B cell (primary cell): ENCODE results near the gene INSC. TPM values are rescaled to one million over a fixed set of nuclear protein-coding genes. Genes with fewer than 3 reads are reported as not detected.

Experiments used
- ATAC-seq: fragments of 200-7000 bp; cut with Tn5 transposase; one replicate; pipeline ENCODE4 v1.10.0; 2021; ENCODE audit warnings: low read depth, mild to moderate bottlenecking, moderate number of reproducible peaks, moderate library complexity
- CTCF ChIA-PET: fragments of 350-600 bp; sonication (Branson Sonifier 250); formaldehyde crosslinking; loops from one replicate; lab custom pipeline; 2021; ENCODE audit warnings: antibody characterized with exemption, inconsistent platforms; lab: Charles Lee
- POLR2A ChIA-PET: fragments of 350-600 bp; sonication (Branson Sonifier 250); formaldehyde crosslinking; loops from one replicate; lab custom pipeline; 2021; ENCODE audit warnings: antibody characterized with exemption; lab: Charles Lee
- DNase-seq: peaks from one replicate; pipeline ENCODE4 v3.0.0; 2013
- H2AFZ ChIP-seq: 2 replicates; pipeline ENCODE4 v1.6.1; 2012; ENCODE audit warnings: mild to moderate bottlenecking, low read depth, low read length; ENCODE audit not compliant: insufficient read depth, poor library complexity, severe bottlenecking
- H3K27ac ChIP-seq, 2 donors: 1 replicate in 1 of 2; 2 replicates in 1 of 2; pipeline ENCODE4 v1.5.1; 2012 to 2013; ENCODE audit warnings: low read length in 2 of 2, mild to moderate bottlenecking in 2 of 2, moderate library complexity in 1 of 2
- H3K27me3 ChIP-seq, 4 experiments: fragments of 200-600 bp in 1 of 4; sonication (generic) in 1 of 4; replicated peaks in 1 of 4; 1 replicate in 2 of 4; 2 replicates in 2 of 4; pipeline versions ENCODE4 v1.6.1 to v1.7.0; 2013 to 2016; ENCODE audit warnings: low read length in 3 of 4, mild to moderate bottlenecking in 2 of 4, mixed read lengths in 1 of 4, moderate library complexity in 1 of 4; ENCODE audit not compliant: insufficient read depth in 4 of 4, control insufficient read depth in 3 of 4; ENCODE audit errors: control extremely low read depth in 1 of 4
- H3K36me3 ChIP-seq, 2 experiments: replicated peaks in 1 of 2; 1 replicate in 1 of 2; 2 replicates in 1 of 2; pipeline versions ENCODE4 v1.6.1 to v1.7.1; 2013; ENCODE audit warnings: low read length in 1 of 2; ENCODE audit not compliant: insufficient read depth in 2 of 2, control insufficient read depth in 1 of 2; ENCODE audit errors: control extremely low read depth in 1 of 2, extremely low read depth in 1 of 2
- H3K4me1 ChIP-seq, 2 donors: fragments of 200-600 bp in 1 of 2; sonication (generic) in 1 of 2; 1 replicate in 1 of 2; 2 replicates in 1 of 2; pipeline versions ENCODE4 v1.5.1 to v1.6.1; 2013 to 2017; ENCODE audit warnings: low read length in 2 of 2; ENCODE audit not compliant: control insufficient read depth in 2 of 2, insufficient read depth in 2 of 2
- H3K4me2 ChIP-seq: replicated peaks from 2 replicates; pipeline ENCODE3; 2012; ENCODE audit warnings: mild to moderate bottlenecking, low read depth, low read length; ENCODE audit not compliant: poor library complexity, severe bottlenecking
- H3K4me3 ChIP-seq, 5 experiments: fragments of 200-600 bp in 1 of 5; sonication (generic) in 1 of 5; 1 replicate in 3 of 5; 2 replicates in 2 of 5; pipeline versions ENCODE4 v1.5.1 to v1.7.0; 2011 to 2016; ENCODE audit warnings: low read length in 4 of 5, mild to moderate bottlenecking in 4 of 5, low read depth in 2 of 5, control low read depth in 1 of 5, moderate library complexity in 1 of 5; ENCODE audit not compliant: insufficient read depth in 1 of 5; ENCODE audit errors: control extremely low read depth in 1 of 5, extremely low read depth in 1 of 5
- H3K79me2 ChIP-seq: fragments of 200-600 bp; sonication (generic); one replicate; pipeline ENCODE4 v1.6.0; 2016; ENCODE audit warnings: low read length; ENCODE audit not compliant: control insufficient read depth, insufficient read depth
- H3K9ac ChIP-seq: fragments of 200-600 bp; sonication (generic); 2 replicates; pipeline ENCODE4 v1.6.1; 2017; ENCODE audit warnings: mild to moderate bottlenecking, low read length, moderate library complexity
- H3K9me3 ChIP-seq, 3 donors: one replicate each; pipeline versions ENCODE4 v1.6.1 to v1.7.1; 2013; ENCODE audit warnings: low read length in 2 of 3; ENCODE audit not compliant: control insufficient read depth in 2 of 3, insufficient read depth in 1 of 3; ENCODE audit errors: control extremely low read depth in 1 of 3
- H4K20me1 ChIP-seq: 2 replicates; pipeline ENCODE4 v1.6.0; 2012; ENCODE audit warnings: mild to moderate bottlenecking, low read length; ENCODE audit not compliant: insufficient read depth, control insufficient read depth, poor library complexity, severe bottlenecking
- H3K27ac Mint-ChIP-seq: one replicate; pipeline ENCODE4 v1.8.0; 2021; ENCODE audit warnings: mixed read lengths
- H3K27me3 Mint-ChIP-seq: one replicate; pipeline ENCODE4 v1.8.0; 2021; ENCODE audit warnings: mixed read lengths
- H3K4me1 Mint-ChIP-seq: one replicate; pipeline ENCODE4 v1.8.0; 2021; ENCODE audit warnings: mixed read lengths
- H3K4me3 Mint-ChIP-seq: one replicate; pipeline ENCODE4 v1.8.0; 2021; ENCODE audit warnings: mixed read lengths
- H3K9me3 Mint-ChIP-seq: one replicate; pipeline ENCODE4 v1.8.0; 2022; ENCODE audit warnings: mixed read lengths; ENCODE audit not compliant: insufficient read depth
- EZH2 ChIP-seq: IDR thresholded peaks from 2 replicates; pipeline ENCODE4 v1.6.1; 2012; ENCODE audit warnings: borderline replicate concordance, low read depth, mild to moderate bottlenecking, moderate library complexity, low read length; ENCODE audit not compliant: insufficient read depth, poor library complexity, severe bottlenecking
- WGBS: methylation state at CpG from one replicate; pipeline ENCODE4 v1.1.5; 2013; ENCODE audit warnings: missing lambda C conversion rate; ENCODE audit not compliant: insufficient coverage; 5-methylcytosine and 5-hydroxymethylcytosine counted together
- intact Hi-C: fragments of 100-400 bp; cut with micrococcal nuclease; formaldehyde crosslinking; loops from one replicate; pipeline ENCODE4 v1.10.0; 2022
- polyA plus RNA-seq: library from polyadenylated mRNA; depleted of rRNA; stranded (reverse); fragments of >200 nt; gene quantifications from 2 replicates; pipeline ENCODE4 v1.2.3, GENCODE V29; 2012
- total RNA-seq, 2 donors: library from RNA; stranded (reverse); fragments of 120-200 nt in 1 of 2; gene quantifications; 1 replicate in 1 of 2; 2 replicates in 1 of 2; pipeline versions ENCODE4 v1.2.3 to v1.2.4, GENCODE V29; 2013 to 2022
- TF ChIP-seq, protein P1 (sequence below): fragments of 200-600 bp; IDR thresholded peaks from one replicate; pipeline ENCODE4 v1.8.0; 2022; ENCODE audit warnings: antibody characterized with exemption, mild to moderate bottlenecking

Gene INSC
- total and polyA plus RNA-seq, 2 donors (not counting 1 experiment from before 2014, with no cell fraction given): 0.10 TPM; not detected in 1

DNA sequence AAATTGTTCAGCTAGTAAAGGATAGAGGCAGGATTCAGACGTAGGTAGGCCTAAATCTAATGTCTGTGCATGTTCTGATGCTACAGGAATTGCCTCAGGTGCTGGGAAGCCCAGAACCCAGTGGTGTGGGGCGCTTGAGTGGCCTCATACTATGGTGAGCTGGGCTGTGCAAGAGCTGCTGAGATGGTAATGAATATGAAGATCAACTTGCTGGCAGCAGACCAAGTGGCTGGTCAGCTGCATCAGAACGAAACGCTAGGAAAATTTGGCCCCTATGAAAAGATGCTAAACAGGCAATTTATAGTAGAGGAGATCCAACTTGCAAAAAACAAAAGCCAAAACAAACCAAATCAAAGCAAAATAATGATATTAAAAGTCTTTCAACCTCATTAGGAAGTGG is 102.7 kb downstream of the INSC start:
- 89% methylated on average over 2 of the region's 4 CpGs for WGBS
- H3K9me3 ChIP-seq: no peaks in the 10 kb centered on the region
- TF ChIP-seq EZH2: no peak
- TF ChIP-seq, protein P1, sequence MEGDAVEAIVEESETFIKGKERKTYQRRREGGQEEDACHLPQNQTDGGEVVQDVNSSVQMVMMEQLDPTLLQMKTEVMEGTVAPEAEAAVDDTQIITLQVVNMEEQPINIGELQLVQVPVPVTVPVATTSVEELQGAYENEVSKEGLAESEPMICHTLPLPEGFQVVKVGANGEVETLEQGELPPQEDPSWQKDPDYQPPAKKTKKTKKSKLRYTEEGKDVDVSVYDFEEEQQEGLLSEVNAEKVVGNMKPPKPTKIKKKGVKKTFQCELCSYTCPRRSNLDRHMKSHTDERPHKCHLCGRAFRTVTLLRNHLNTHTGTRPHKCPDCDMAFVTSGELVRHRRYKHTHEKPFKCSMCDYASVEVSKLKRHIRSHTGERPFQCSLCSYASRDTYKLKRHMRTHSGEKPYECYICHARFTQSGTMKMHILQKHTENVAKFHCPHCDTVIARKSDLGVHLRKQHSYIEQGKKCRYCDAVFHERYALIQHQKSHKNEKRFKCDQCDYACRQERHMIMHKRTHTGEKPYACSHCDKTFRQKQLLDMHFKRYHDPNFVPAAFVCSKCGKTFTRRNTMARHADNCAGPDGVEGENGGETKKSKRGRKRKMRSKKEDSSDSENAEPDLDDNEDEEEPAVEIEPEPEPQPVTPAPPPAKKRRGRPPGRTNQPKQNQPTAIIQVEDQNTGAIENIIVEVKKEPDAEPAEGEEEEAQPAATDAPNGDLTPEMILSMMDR: no peak
- H3K36me3 ChIP-seq: no peaks in the 10 kb centered on the region
- DNase-seq: no peak
- H3K4me3 Mint-ChIP-seq: no peak overlapping the region
- H3K9ac ChIP-seq: no peak overlapping the region
- no peak overlapping the region for H2AFZ ChIP-seq
- H3K27me3 ChIP-seq: peaks cover 0 to 3% (median 0%) of the 10 kb centered on the region in 4 experiments
- no peaks in the 10 kb centered on the region for H3K4me1 ChIP-seq
- ATAC-seq: no peak
- ChIA-PET POLR2A (no interaction called here), CTCF (interaction anchor here (3.3 to 16.5 kb wide), 2 partner anchors 118 to 309 kb away, joined by 14 to 290 read pairs; no protein-coding TSS in a partner anchor)
- H4K20me1 ChIP-seq: no peaks in the 10 kb centered on the region
- no peak overlapping the region for H3K4me2 ChIP-seq
- H3K4me1 Mint-ChIP-seq: no peaks in the 10 kb centered on the region
- H3K9me3 Mint-ChIP-seq: no peaks in the 10 kb centered on the region
- H3K4me3 ChIP-seq: no peak overlapping the region
- no peaks in the 10 kb centered on the region for H3K27me3 Mint-ChIP-seq
- H3K27ac ChIP-seq: no peak overlapping the region
- intact Hi-C loops: no loop called here
- H3K27ac Mint-ChIP-seq: no peak overlapping the region
- no peaks in the 10 kb centered on the region for H3K79me2 ChIP-seq

DNA sequence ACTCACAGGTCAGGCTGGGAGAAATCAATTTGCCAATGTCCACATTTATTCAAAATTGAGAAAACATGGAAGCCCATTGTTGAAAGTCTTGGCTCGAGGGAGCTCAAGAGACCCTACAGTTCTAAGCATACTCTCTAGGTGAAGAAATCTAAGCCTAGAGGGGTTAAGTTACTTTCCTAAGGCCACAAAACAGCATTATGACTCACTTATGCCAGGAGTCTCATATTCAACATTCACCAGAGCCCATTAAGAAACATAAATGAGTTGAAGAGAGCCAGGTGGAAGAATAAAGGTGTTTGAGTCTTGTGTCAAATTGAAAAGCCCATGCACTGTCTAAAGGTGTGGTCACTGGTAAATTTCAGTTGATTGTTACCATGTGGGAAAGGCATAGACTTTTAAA is 108.1 kb downstream of the INSC start:
- no peak for DNase-seq
- Histone ChIP-seq H2AFZ (no peak overlapping the region), H3K27me3 (peaks cover 0 to 3% (median 0%) of the 10 kb centered on the region in 4 experiments), H3K4me2 (no peak overlapping the region), H3K4me1 (no peaks in the 10 kb centered on the region), H3K9ac (no peak overlapping the region), H3K79me2 (no peaks in the 10 kb centered on the region), H3K4me3 (no peak overlapping the region), H3K27ac (no peak overlapping the region), H3K9me3 (no peaks in the 10 kb centered on the region), H3K36me3 (no peaks in the 10 kb centered on the region), H4K20me1 (no peaks in the 10 kb centered on the region)
- H3K4me3 Mint-ChIP-seq: no peak overlapping the region
- CTCF ChIA-PET: no interaction called here
- peaks cover 6% of the 10 kb centered on the region for H3K27me3 Mint-ChIP-seq
- H3K27ac Mint-ChIP-seq: no peak overlapping the region
- TF ChIP-seq, protein P1: no peak
- TF ChIP-seq EZH2: no peak
- no peak for ATAC-seq
- H3K9me3 Mint-ChIP-seq: no peaks in the 10 kb centered on the region
- no CpG with 5 or more reads among the region's 1 CpG for WGBS
- intact Hi-C loops: no loop called here
- POLR2A ChIA-PET: no interaction called here
- H3K4me1 Mint-ChIP-seq: no peaks in the 10 kb centered on the region
